Loucy (cell line): ENCODE measurements around the gene RPL10.

Source experiments
- H2AFZ ChIP-seq: fragments of 200-600 bp; sonication (generic); 2 replicates; pipeline ENCODE4 v1.6.0; 2016; ENCODE audit warnings: antibody characterized with exemption, mild to moderate bottlenecking, low read length, moderate library complexity
- H3F3A ChIP-seq: fragments of 200-600 bp; 2 replicates; pipeline ENCODE4 v1.6.0; 2016; ENCODE audit warnings: antibody characterized with exemption, low read depth, mild to moderate bottlenecking
- H3K27me3 ChIP-seq: fragments of 200-600 bp; sonication (generic); 2 replicates; pipeline ENCODE4 v1.6.1; 2014; ENCODE audit warnings: low read length, mild to moderate bottlenecking; ENCODE audit not compliant: insufficient read depth, poor library complexity, severe bottlenecking
- H3K36me3 ChIP-seq: fragments of 200-600 bp; sonication (generic); 2 replicates; pipeline ENCODE4 v1.6.1; 2016; ENCODE audit warnings: low read length; ENCODE audit not compliant: insufficient read depth
- H3K4me1 ChIP-seq: fragments of 200-600 bp; sonication (generic); 2 replicates; pipeline ENCODE4 v1.5.1; 2014; ENCODE audit warnings: low read length, mild to moderate bottlenecking; ENCODE audit not compliant: insufficient read depth, poor library complexity, severe bottlenecking
- H3K4me2 ChIP-seq: fragments of 200-600 bp; sonication (generic); 2 replicates; pipeline ENCODE4 v1.6.0; 2014; ENCODE audit warnings: antibody characterized with exemption, low read length, low read depth, mild to moderate bottlenecking; ENCODE audit not compliant: poor library complexity, severe bottlenecking
- H3K4me3 ChIP-seq: fragments of 200-600 bp; sonication (generic); 2 replicates; pipeline ENCODE4 v1.5.1; 2014; ENCODE audit warnings: low read length, mild to moderate bottlenecking, mixed read lengths; ENCODE audit not compliant: poor library complexity, severe bottlenecking
- H3K79me2 ChIP-seq: fragments of 200-600 bp; sonication (generic); 2 replicates; pipeline ENCODE4 v1.6.1; 2014; ENCODE audit warnings: low read length; ENCODE audit not compliant: insufficient read depth
- H3K9ac ChIP-seq: fragments of 200-600 bp; sonication (generic); 2 replicates; pipeline ENCODE4 v1.6.0; 2014; ENCODE audit warnings: mild to moderate bottlenecking, low read depth, low read length, moderate library complexity; ENCODE audit not compliant: poor library complexity, severe bottlenecking
- H3K9me2 ChIP-seq: fragments of 200-600 bp; sonication (generic); replicated peaks from 2 replicates; pipeline ENCODE4 v1.6.1; 2016; ENCODE audit warnings: low read depth, low read length, mixed read lengths
- H3K9me3 ChIP-seq: fragments of 200-600 bp; sonication (generic); 2 replicates; pipeline ENCODE4 v1.6.1; 2014; ENCODE audit warnings: mild to moderate bottlenecking, antibody characterized with exemption, low read length, low read depth; ENCODE audit not compliant: insufficient read depth
- H4K20me1 ChIP-seq: fragments of 200-600 bp; sonication (generic); 2 replicates; pipeline ENCODE4 v1.6.0; 2014; ENCODE audit warnings: antibody characterized with exemption, low read length, mild to moderate bottlenecking; ENCODE audit not compliant: insufficient read depth, poor library complexity, severe bottlenecking
- CTCF ChIP-seq: fragments of 200-600 bp; sonication (generic); conservative IDR thresholded peaks from 2 replicates; pipeline ENCODE4 v1.5.1; 2014; ENCODE audit warnings: mild to moderate bottlenecking, antibody characterized with exemption, low read length
- EZH2phosphoT487 ChIP-seq: fragments of 200-600 bp; IDR thresholded peaks from 2 replicates; pipeline ENCODE4 v1.6.1; 2018; ENCODE audit warnings: antibody characterized with exemption, mild to moderate bottlenecking, moderate library complexity, borderline replicate concordance

The RPL10 gene

GRCh38 chrX:154412468-154412867 is 14.3 kb downstream of the RPL10 start:
- H3F3A ChIP-seq, result no peaks in the 10 kb centered on the region
- no peaks in the 10 kb centered on the region for H3K27me3 ChIP-seq
- H3K9ac ChIP-seq, result peak overlapping the region; percentile 93
- no peaks in the 10 kb centered on the region for H3K36me3 ChIP-seq
- no peaks in the 10 kb centered on the region for H3K9me2 ChIP-seq
- peak overlapping the region; percentile 84 for H3K4me2 ChIP-seq
- H2AFZ ChIP-seq, result peak overlapping the region; percentile 75; the same call in 1 of the 2 replicates
- H3K4me3 ChIP-seq, result peak overlapping the region; percentile 92
- no peak for TF ChIP-seq EZH2phosphoT487
- TF ChIP-seq CTCF, result no peak
- H4K20me1 ChIP-seq, result no peaks in the 10 kb centered on the region
- H3K4me1 ChIP-seq, result no peaks in the 10 kb centered on the region
- H3K9me3 ChIP-seq, result no peaks in the 10 kb centered on the region
- H3K79me2 ChIP-seq, result peaks cover 8% of the 10 kb centered on the region; the same call in 1 of the 2 replicates

- Histone ChIP-seq H4K20me1 (no peaks in the 10 kb centered on the region), H3K9me2 (no peaks in the 10 kb centered on the region), H3K79me2 (peaks cover 8% of the 10 kb centered on the region; the same call in 1 of the 2 replicates), H3F3A (no peaks in the 10 kb centered on the region), H3K4me1 (no peaks in the 10 kb centered on the region), H3K27me3 (no peaks in the 10 kb centered on the region), H3K9ac (peak overlapping the region; percentile 93), H3K9me3 (no peaks in the 10 kb centered on the region), H3K4me2 (peak overlapping the region; percentile 84), H3K4me3 (peak overlapping the region; percentile 92), H2AFZ (no peak overlapping the region), H3K36me3 (no peaks in the 10 kb centered on the region)
- TF ChIP-seq EZH2phosphoT487 (no peak), CTCF (no peak)
These were observed 15.0 kb downstream of the RPL10 start for GRCh38 chrX:154413142-154413541.

- Histone ChIP-seq H3K4me2 (no peak overlapping the region), H3K4me1 (no peaks in the 10 kb centered on the region), H3K27me3 (no peaks in the 10 kb centered on the region), H2AFZ (no peak overlapping the region), H4K20me1 (no peaks in the 10 kb centered on the region), H3K4me3 (no peak overlapping the region), H3K9me2 (no peaks in the 10 kb centered on the region), H3K79me2 (peaks cover 8% of the 10 kb centered on the region; the same call in 1 of the 2 replicates), H3K9me3 (no peaks in the 10 kb centered on the region), H3F3A (no peaks in the 10 kb centered on the region), H3K9ac (no peak overlapping the region), H3K36me3 (no peaks in the 10 kb centered on the region)
- TF ChIP-seq EZH2phosphoT487, result no peak
- no peak for TF ChIP-seq CTCF
These were observed 19.0 kb downstream of the RPL10 start for GRCh38 chrX:154417157-154417556.
